HG03439 (cell line): ENCODE measurements around the gene SHB.

Experiments used
- ATAC-seq: cut with Tn5 transposase; IDR thresholded peaks from one replicate; pipeline ENCODE4 v1.9.1; 2021; ENCODE audit warnings: mild to moderate bottlenecking, moderate library complexity; ENCODE audit not compliant: unreplicated experiment

Gene SHB

DNA sequence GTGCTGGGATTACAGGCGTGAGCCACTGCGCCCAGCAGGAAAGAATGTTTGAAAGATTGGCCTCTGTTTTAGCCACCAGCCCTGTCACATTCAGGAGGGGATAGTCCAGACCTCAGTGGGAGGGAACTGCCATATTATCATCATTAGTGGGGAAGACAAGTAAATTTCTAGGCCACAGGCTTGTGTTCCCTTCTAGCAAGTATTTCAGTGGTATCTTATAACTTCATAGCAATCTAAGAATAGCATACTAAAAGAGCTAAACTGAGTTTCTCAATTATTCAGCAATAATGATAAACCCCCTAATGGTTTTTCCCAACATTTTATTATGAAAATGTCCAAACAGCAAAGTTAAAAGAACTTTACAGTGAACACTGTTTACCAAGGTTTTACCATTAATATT lies 195.1 kb downstream of the SHB start:
- ATAC-seq = no peak

DNA sequence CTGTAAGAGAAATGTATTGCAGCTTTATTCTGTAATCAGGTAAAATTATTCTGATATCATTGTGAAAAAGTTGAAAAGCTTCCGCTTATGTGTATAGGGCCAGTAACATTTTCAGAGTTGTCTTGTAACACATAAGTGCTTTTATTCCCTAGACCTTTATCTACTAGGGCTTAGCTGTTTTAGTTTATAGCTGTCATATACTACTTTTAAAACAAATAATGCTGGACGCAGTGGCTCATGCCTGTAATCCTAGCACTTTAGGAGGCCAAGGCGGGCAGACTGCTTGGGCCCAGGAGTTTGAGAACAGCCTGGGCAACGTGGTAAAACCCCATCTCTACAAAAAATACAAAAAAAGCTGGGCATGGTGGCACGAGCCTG lies 198.2 kb downstream of the SHB start:
- ATAC-seq = no peak

- no peak for ATAC-seq
These were observed 198.8 kb downstream of the SHB start for GRCh38 chr9:37870081-37870798.
